ACC112 (cell line): ENCODE measurements around the gene CKAP2L.
"Not testable (repeated sequence)": the region's sequence is repeated elsewhere in the genome, so short reads cannot be mapped to it uniquely, and the experiment has no call there.

Source experiments
- H2AFZ ChIP-seq: fragments of 200-600 bp; sonication (generic); one replicate; pipeline ENCODE4 v1.6.0; 2017; ENCODE audit warnings: antibody characterized with exemption, low read length; ENCODE audit not compliant: unreplicated experiment
- H3K27ac ChIP-seq: fragments of 200-600 bp; sonication (generic); 2 replicates; pipeline ENCODE4 v1.5.1; 2014; ENCODE audit warnings: low read depth, mild to moderate bottlenecking, antibody characterized with exemption, low read length, moderate library complexity
- H3K27me3 ChIP-seq: fragments of 200-600 bp; sonication (generic); 2 replicates; pipeline ENCODE4 v1.6.1; 2014; ENCODE audit warnings: mild to moderate bottlenecking, antibody characterized with exemption, low read length, moderate library complexity, mixed read lengths; ENCODE audit not compliant: insufficient read depth
- H3K36me3 ChIP-seq: fragments of 200-600 bp; sonication (generic); 2 replicates; pipeline ENCODE4 v1.6.1; 2016; ENCODE audit warnings: mild to moderate bottlenecking, antibody characterized with exemption, low read length, moderate library complexity, mixed read lengths; ENCODE audit not compliant: insufficient read depth
- H3K4me1 ChIP-seq: fragments of 200-600 bp; sonication (generic); one replicate; pipeline ENCODE4 v1.6.1; 2016; ENCODE audit warnings: low read length, mixed read lengths; ENCODE audit not compliant: insufficient read depth, unreplicated experiment, control insufficient read depth
- H3K4me3 ChIP-seq: fragments of 200-600 bp; sonication (generic); 2 replicates; pipeline ENCODE4 v1.5.1; 2014; ENCODE audit warnings: mild to moderate bottlenecking, low read depth, low read length
- H3K79me2 ChIP-seq: fragments of 200-600 bp; sonication (generic); one replicate; pipeline ENCODE4 v1.6.0; 2016; ENCODE audit warnings: low read length; ENCODE audit not compliant: control insufficient read depth, unreplicated experiment, insufficient read depth

The CKAP2L gene

DNA sequence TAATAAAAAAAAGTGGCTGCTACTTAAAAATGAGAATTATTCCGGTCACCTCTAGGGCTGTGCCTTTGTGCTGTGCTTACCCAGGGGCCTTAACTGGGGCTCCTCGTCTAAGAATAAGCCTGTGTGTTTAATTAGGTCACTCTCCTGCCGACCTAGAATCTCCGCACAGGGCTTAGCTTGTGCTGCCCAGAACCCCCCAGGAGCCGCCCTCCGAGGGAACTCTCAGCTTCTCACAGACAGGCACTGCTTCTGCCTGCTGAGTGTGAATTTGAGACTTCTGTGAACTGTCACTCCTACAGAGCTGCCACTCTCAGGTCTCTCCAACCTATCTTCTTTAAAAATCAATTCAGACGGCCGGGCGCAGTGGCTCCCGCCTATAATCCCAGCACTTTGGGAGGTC lies 55.4 kb downstream of the CKAP2L start:
- Histone ChIP-seq H2AFZ (no peak overlapping the region), H3K4me3 (no peak overlapping the region)

GRCh38 chr2:112706947-112707346 lies 57.5 kb downstream of the CKAP2L start:
- H3K27me3 ChIP-seq, result peaks cover 11% of the 10 kb centered on the region
- H3K27ac ChIP-seq, H2AFZ ChIP-seq, H3K79me2 ChIP-seq, H3K36me3 ChIP-seq, H3K4me3 ChIP-seq, H3K4me1 ChIP-seq: not testable (repeated sequence)

More for the DNA sequence above, 55.4 kb downstream of the CKAP2L start:
- H3K36me3 ChIP-seq, result no peaks in the 10 kb centered on the region
- H3K27ac ChIP-seq, result no peak overlapping the region
- H3K27me3 ChIP-seq, result peaks cover 11% of the 10 kb centered on the region
- no peaks in the 10 kb centered on the region for H3K4me1 ChIP-seq
- no peaks in the 10 kb centered on the region for H3K79me2 ChIP-seq

- Histone ChIP-seq H3K79me2 (no peaks in the 10 kb centered on the region), H3K4me3 (no peak overlapping the region), H3K27me3 (peaks cover 11% of the 10 kb centered on the region), H3K27ac (no peak overlapping the region), H3K36me3 (no peaks in the 10 kb centered on the region), H2AFZ (no peak overlapping the region), H3K4me1 (no peaks in the 10 kb centered on the region)
Observed at GRCh38 chr2:112706170-112706664, 58.2 kb downstream of the CKAP2L start.

- peaks cover 11% of the 10 kb centered on the region for H3K27me3 ChIP-seq
- H3K27ac ChIP-seq, result no peak overlapping the region
- no peaks in the 10 kb centered on the region for H3K79me2 ChIP-seq
- H3K4me3 ChIP-seq, result no peak overlapping the region
- H2AFZ ChIP-seq, result no peak overlapping the region
- H3K4me1 ChIP-seq, result no peaks in the 10 kb centered on the region
- no peaks in the 10 kb centered on the region for H3K36me3 ChIP-seq
Observed at GRCh38 chr2:112705575-112705974, 58.8 kb downstream of the CKAP2L start.

- Histone ChIP-seq H3K79me2 (no peaks in the 10 kb centered on the region), H3K4me1 (no peaks in the 10 kb centered on the region), H3K36me3 (no peaks in the 10 kb centered on the region), H3K4me3 (no peak overlapping the region), H3K27me3 (peaks cover 11% of the 10 kb centered on the region), H2AFZ (no peak overlapping the region), H3K27ac (no peak overlapping the region)
Observed at GRCh38 chr2:112703684-112704083, 60.7 kb downstream of the CKAP2L start.

- peaks cover 11% of the 10 kb centered on the region for H3K27me3 ChIP-seq
- H3K4me1 ChIP-seq, result no peaks in the 10 kb centered on the region
- no peak overlapping the region for H2AFZ ChIP-seq
- H3K4me3 ChIP-seq, result no peak overlapping the region
- H3K36me3 ChIP-seq, result no peaks in the 10 kb centered on the region
- H3K79me2 ChIP-seq, result no peaks in the 10 kb centered on the region
- H3K27ac ChIP-seq, result no peak overlapping the region
Observed at GRCh38 chr2:112701052-112701451, 63.4 kb downstream of the CKAP2L start.

- Histone ChIP-seq H3K27ac (no peak overlapping the region), H3K4me3 (no peak overlapping the region), H3K36me3 (no peaks in the 10 kb centered on the region), H2AFZ (no peak overlapping the region), H3K4me1 (no peaks in the 10 kb centered on the region), H3K27me3 (peaks cover 2% of the 10 kb centered on the region; the same call in 1 of the 2 replicates), H3K79me2 (no peaks in the 10 kb centered on the region)
Observed at GRCh38 chr2:112699984-112700667, 64.3 kb downstream of the CKAP2L start.

DNA sequence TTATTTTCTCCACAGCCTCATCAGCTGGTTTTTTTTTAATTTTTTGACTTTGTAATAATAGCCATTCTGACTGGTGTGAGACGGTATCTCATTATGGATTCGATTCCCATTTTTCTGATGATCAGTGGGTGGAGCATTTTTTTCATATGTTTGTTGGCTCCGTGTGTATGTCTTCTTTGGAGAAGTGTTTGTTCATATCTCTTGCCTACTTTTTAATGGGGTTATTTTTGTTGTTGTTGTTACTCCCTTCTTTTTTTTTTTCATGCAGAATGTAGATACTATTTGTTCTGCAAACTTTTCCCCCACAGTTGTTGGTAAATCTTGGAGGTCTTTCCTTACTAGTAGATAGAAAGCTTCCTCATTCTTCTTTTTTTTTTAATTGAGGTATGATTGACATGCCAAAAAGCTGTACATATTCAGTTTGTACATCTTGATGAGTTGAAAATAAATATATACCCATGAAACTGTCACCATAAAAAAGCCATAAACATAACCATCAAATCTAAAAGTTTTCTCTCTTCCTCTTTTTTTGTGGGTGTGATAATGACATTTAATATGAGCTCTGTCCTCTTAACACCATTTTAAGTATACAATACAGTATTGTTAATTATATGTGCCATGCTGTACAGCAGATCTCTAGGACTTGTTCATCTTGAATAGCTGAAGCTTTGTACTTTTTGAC lies 65.4 kb downstream of the CKAP2L start:
- H3K4me1 ChIP-seq, result no peaks in the 10 kb centered on the region
- H3K27ac ChIP-seq, result no peak overlapping the region
- no peaks in the 10 kb centered on the region for H3K79me2 ChIP-seq
- no peak overlapping the region for H3K4me3 ChIP-seq
- H2AFZ ChIP-seq, result no peak overlapping the region
- no peaks in the 10 kb centered on the region for H3K36me3 ChIP-seq
- no peaks in the 10 kb centered on the region for H3K27me3 ChIP-seq

DNA sequence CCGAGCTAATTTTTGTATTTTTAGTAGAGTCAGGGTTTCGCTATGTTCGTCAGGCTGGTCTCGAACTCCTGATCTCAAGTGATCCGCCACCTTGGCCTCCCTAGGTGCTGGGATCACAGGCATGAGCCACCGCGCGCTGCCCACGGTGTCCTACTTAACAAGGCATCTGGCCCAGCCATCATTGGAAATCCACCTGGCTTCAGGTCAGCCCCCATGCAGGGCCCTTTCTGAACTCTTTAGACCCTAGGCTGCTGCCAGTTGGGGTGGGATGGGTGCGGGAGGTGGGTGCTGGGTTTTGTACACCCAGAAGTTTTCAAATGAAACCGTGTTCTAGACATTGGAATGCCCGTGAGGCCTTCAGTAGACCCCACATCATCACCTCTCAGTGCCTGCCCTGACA lies 70.2 kb downstream of the CKAP2L start:
- Histone ChIP-seq H3K4me3 (no peak overlapping the region), H3K79me2 (no peaks in the 10 kb centered on the region), H3K4me1 (peaks cover 29% of the 10 kb centered on the region), H2AFZ (no peak overlapping the region), H3K27ac (no peak overlapping the region), H3K36me3 (no peaks in the 10 kb centered on the region), H3K27me3 (no peaks in the 10 kb centered on the region)

- H3K4me1 ChIP-seq, result peaks cover 34% of the 10 kb centered on the region
- H3K27ac ChIP-seq, result no peak overlapping the region
- H2AFZ ChIP-seq, result no peak overlapping the region
Observed at GRCh38 chr2:112693596-112693995, 70.8 kb downstream of the CKAP2L start.

GRCh38 chr2:112692918-112693317 lies 71.5 kb downstream of the CKAP2L start:
- Histone ChIP-seq H3K27ac (peak overlapping the region; percentile 82), H2AFZ (no peak overlapping the region)

More at GRCh38 chr2:112693596-112693995, 70.8 kb downstream of the CKAP2L start:
- Histone ChIP-seq H3K36me3 (no peaks in the 10 kb centered on the region), H3K79me2 (no peaks in the 10 kb centered on the region), H3K4me3 (no peak overlapping the region), H3K27me3 (no peaks in the 10 kb centered on the region)

More at GRCh38 chr2:112692918-112693317, 71.5 kb downstream of the CKAP2L start:
- Histone ChIP-seq H3K4me1 (peaks cover 41% of the 10 kb centered on the region), H3K36me3 (no peaks in the 10 kb centered on the region), H3K79me2 (no peaks in the 10 kb centered on the region), H3K27me3 (no peaks in the 10 kb centered on the region), H3K4me3 (peak overlapping the region; percentile 22; the same call in 1 of the 2 replicates)
